GM23338 (cell line): Measurements from ENCODE around the gene WDR74. TPM values are rescaled to one million over a fixed set of nuclear protein-coding genes. Genes with fewer than 3 reads are reported as not detected.

ENCODE experiments used
- ATAC-seq: fragments of 200-7000 bp; cut with Tn5 transposase; 3 replicates; pipeline ENCODE4 v1.9.1; 2020
- DNase-seq: peaks from one replicate; pipeline ENCODE4 v3.0.0-alpha.2; 2015; ENCODE audit warnings: low spot score
- H2AFZ ChIP-seq: fragments of 200-600 bp; sonication (generic); 2 replicates; pipeline ENCODE4 v1.8.0; 2016; ENCODE audit warnings: antibody characterized with exemption, mild to moderate bottlenecking, moderate library complexity
- H3F3A ChIP-seq: fragments of 200-600 bp; sonication (generic); replicated peaks from 2 replicates; pipeline ENCODE4 v1.8.0; 2017; ENCODE audit warnings: antibody characterized with exemption, mixed run types, low read depth
- H3K27ac ChIP-seq: fragments of 200-600 bp; sonication (generic); 2 replicates; pipeline ENCODE4 v1.6.1; 2016; ENCODE audit warnings: low read depth
- H3K27me3 ChIP-seq: fragments of 200-600 bp; sonication (generic); 2 replicates; pipeline ENCODE4 v1.8.0; 2016; ENCODE audit warnings: mild to moderate bottlenecking, mixed run types, moderate library complexity; ENCODE audit not compliant: insufficient read depth
- H3K36me3 ChIP-seq: fragments of 200-600 bp; sonication (generic); 2 replicates; pipeline ENCODE4 v1.8.0; 2016; ENCODE audit warnings: mild to moderate bottlenecking; ENCODE audit not compliant: insufficient read depth
- H3K4me1 ChIP-seq: fragments of 200-600 bp; sonication (generic); 2 replicates; pipeline ENCODE4 v1.8.0; 2016; ENCODE audit warnings: mild to moderate bottlenecking, moderate library complexity; ENCODE audit not compliant: insufficient read depth
- H3K4me2 ChIP-seq: fragments of 200-600 bp; sonication (generic); 2 replicates; pipeline ENCODE4 v1.7.1; 2017; ENCODE audit warnings: mixed run types
- H3K4me3 ChIP-seq: fragments of 200-600 bp; sonication (generic); 2 replicates; pipeline ENCODE4 v1.6.1; 2016; ENCODE audit warnings: mixed run types
- H3K79me2 ChIP-seq: fragments of 200-600 bp; sonication (generic); replicated peaks from 2 replicates; pipeline ENCODE4 v1.8.0; 2017; ENCODE audit warnings: mild to moderate bottlenecking; ENCODE audit not compliant: insufficient read depth
- H3K9me2 ChIP-seq: fragments of 200-600 bp; sonication (generic); 2 replicates; pipeline ENCODE4 v1.8.0; 2017; ENCODE audit not compliant: insufficient read depth
- H4K20me1 ChIP-seq: fragments of 200-600 bp; sonication (generic); replicated peaks from 2 replicates; pipeline ENCODE4 v1.8.0; 2017; ENCODE audit warnings: mild to moderate bottlenecking; ENCODE audit not compliant: insufficient read depth
- H3K27ac Mint-ChIP-seq: 2 replicates; pipeline ENCODE4 v1.8.0; 2020; ENCODE audit warnings: inconsistent platforms, mild to moderate bottlenecking, moderate library complexity, mixed read lengths
- H3K27me3 Mint-ChIP-seq: 3 replicates; pipeline ENCODE4 v1.8.0; 2022; ENCODE audit warnings: low read depth, mild to moderate bottlenecking, moderate library complexity, mixed read lengths, inconsistent platforms; ENCODE audit not compliant: insufficient read depth, poor library complexity
- H3K36me3 Mint-ChIP-seq: 3 replicates; pipeline ENCODE4 v1.8.0; 2021; ENCODE audit warnings: low read depth, mild to moderate bottlenecking, inconsistent platforms, moderate library complexity, mixed read lengths
- H3K4me1 Mint-ChIP-seq: 3 replicates; pipeline ENCODE4 v1.8.0; 2020; ENCODE audit warnings: mild to moderate bottlenecking, inconsistent platforms, mixed read lengths
- H3K4me3 Mint-ChIP-seq: 3 replicates; pipeline ENCODE4 v1.8.0; 2021; ENCODE audit warnings: moderate library complexity, mild to moderate bottlenecking, inconsistent platforms, mixed read lengths
- H3K9me3 Mint-ChIP-seq: 3 replicates; pipeline ENCODE4 v1.8.0; 2020; ENCODE audit warnings: moderate library complexity, mild to moderate bottlenecking, inconsistent platforms, mixed read lengths
- CREB1 ChIP-seq: fragments of 250-450 bp; sonication (Bioruptor Pico); IDR thresholded peaks from 2 replicates; pipeline ENCODE4 v1.5.0; 2020; ENCODE audit warnings: low read depth, mild to moderate bottlenecking, moderate library complexity
- CTCF ChIP-seq, 2 experiments: fragments of 200-600 bp in 1 of 2; sonication (generic) in 1 of 2; conservative IDR thresholded peaks; 2 replicates each; pipeline versions ENCODE4 v1.5.1 to v1.6.1; 2016 to 2017; ENCODE audit warnings: antibody characterized with exemption in 2 of 2, low read depth in 2 of 2, mild to moderate bottlenecking in 2 of 2, moderate library complexity in 1 of 2
- ETS1 ChIP-seq: IDR thresholded peaks from 2 replicates; pipeline ENCODE4 v1.6.1; 2016; ENCODE audit warnings: antibody characterized with exemption
- EZH2 ChIP-seq: fragments of 200-600 bp; sonication (generic); IDR thresholded peaks from one replicate; pipeline ENCODE4 v1.8.0; 2017; ENCODE audit warnings: antibody characterized with exemption, mild to moderate bottlenecking, low read depth; ENCODE audit not compliant: unreplicated experiment
- EZH2phosphoT487 ChIP-seq: fragments of 200-600 bp; sonication (generic); IDR thresholded peaks from one replicate; pipeline ENCODE4 v1.8.1; 2018; ENCODE audit warnings: antibody characterized with exemption; ENCODE audit not compliant: unreplicated experiment
- JUNB ChIP-seq: IDR thresholded peaks from one replicate; pipeline ENCODE4 v1.6.1; 2016; ENCODE audit warnings: antibody characterized with exemption; ENCODE audit not compliant: unreplicated experiment
- NANOG ChIP-seq: IDR thresholded peaks from 2 replicates; pipeline ENCODE4 v1.6.1; 2016; ENCODE audit warnings: antibody characterized with exemption, borderline replicate concordance
- REST ChIP-seq: IDR thresholded peaks from one replicate; pipeline ENCODE4 v1.6.1; 2018; ENCODE audit warnings: antibody characterized with exemption; ENCODE audit not compliant: unreplicated experiment
- ZNF462 ChIP-seq: fragments of 250-450 bp; sonication (Bioruptor Pico); IDR thresholded peaks from 2 replicates; pipeline ENCODE4 v1.5.0; 2020; ENCODE audit warnings: mild to moderate bottlenecking, moderate library complexity
- polyA plus RNA-seq: library from polyadenylated mRNA; unstranded; fragments of >200 nt; fragmentation: Nextera tagmentation; extraction: Ambion mirVana; gene quantifications from 2 replicates; pipeline ENCODE4 v1.2.1, GENCODE V29; 2016
- total RNA-seq: library from RNA; depleted of rRNA; stranded (reverse); fragments of >200 nt; shearing (Covaris generic); gene quantifications from 2 replicates; pipeline ENCODE4 v1.2.3, GENCODE V29; 2014

Gene WDR74
- total and polyA plus RNA-seq, 2 experiments from 2014 or later: 94.4 to 136 TPM

- TF ChIP-seq ZNF462: no peak
- TF ChIP-seq CTCF (conservative IDR thresholded peaks at IDR 0.05; ENCODE audit: low read depth in 2 of 2): no peak
- TF ChIP-seq EZH2phosphoT487: no peak
- no peak for TF ChIP-seq CREB1 (CRISPR knock-in tag)
- TF ChIP-seq JUNB: no peak
These were observed 39.9 kb downstream of the WDR74 start (continued) for GRCh38 chr11:62799486-62799885.

- Histone ChIP-seq H3F3A (peaks cover 30% of the 10 kb centered on the region), H3K4me2 (no peak overlapping the region), H3K4me3 (no peak overlapping the region), H3K27ac (no peak overlapping the region; the same call in 1 of the 2 replicates), H2AFZ (no peak overlapping the region), H3K27me3 (no peaks in the 10 kb centered on the region), H3K79me2 (peaks cover 4% of the 10 kb centered on the region), H3K36me3 (peaks cover 66% of the 10 kb centered on the region), H4K20me1 (peaks cover 3% of the 10 kb centered on the region), H3K4me1 (no peaks in the 10 kb centered on the region; the same call in 1 of the 2 replicates), H3K9me2 (no peaks in the 10 kb centered on the region)
- H3K4me1 Mint-ChIP-seq: peaks cover 7% of the 10 kb centered on the region; the same call in 2 of the 3 replicates
- H3K36me3 Mint-ChIP-seq: peaks cover 88% of the 10 kb centered on the region
- H3K27me3 Mint-ChIP-seq: peaks cover 18% of the 10 kb centered on the region
- TF ChIP-seq ETS1 (no peak), REST (no peak), EZH2 (no peak), NANOG (no peak), JUNB (no peak), EZH2phosphoT487 (no peak)
- no peak overlapping the region for H3K27ac Mint-ChIP-seq
- H3K4me3 Mint-ChIP-seq: no peak overlapping the region
- ATAC-seq (no peak), DNase-seq (peak; percentile 37)
- no peaks in the 10 kb centered on the region for H3K9me3 Mint-ChIP-seq
These were observed 43.1 kb downstream of the WDR74 start for GRCh38 chr11:62796281-62796680.
